ENCODE measurements around the gene GPR35. TPM values are rescaled to one million over a fixed set of nuclear protein-coding genes. Genes with fewer than 3 reads are reported as not detected.

GPR35 gene
- total RNA-seq, 1 experiment from 2014 or later, result 4.2 TPM

GRCh38 chr2:240636563-240637115 lies 11.4 kb downstream of the GPR35 start:
- ChIA-PET POLR2A (no interaction called here), RAD21 (ENCODE audit: low non-redundant PET in 1 of 2, low total read pairs in 2 of 2, uncharacterized antibody in 2 of 2, unreplicated experiment in 2 of 2) (no interaction called here), CTCF (no interaction called here)
- H3K27ac ChIP-seq (ENCODE audit: low read depth, low read length), result no peak overlapping the region
- BruUV-seq (replicated peaks), result no TSS peak
- H3K9me3 ChIP-seq (ENCODE audit: control insufficient read depth in 1 of 2, insufficient read depth in 1 of 2, low read depth in 1 of 2, low read length in 2 of 2), result peaks cover 5 to 6% of the 10 kb centered on the region in 2 experiments; a peak in 2 of 4 replicates
- no peaks in the 10 kb centered on the region for H3K4me1 ChIP-seq (ENCODE audit: control insufficient read depth in 1 of 2, insufficient read depth in 2 of 2, low read length in 2 of 2)
- no peaks in the 10 kb centered on the region for H3K79me2 ChIP-seq (ENCODE audit: insufficient read depth, low read length)
- no peaks in the 10 kb centered on the region for H3K9me2 ChIP-seq (ENCODE audit: insufficient read depth)
- no peaks in the 10 kb centered on the region for H3K36me3 ChIP-seq (ENCODE audit: control insufficient read depth in 1 of 2, insufficient read depth in 2 of 2, low read length in 2 of 2)
- TF ChIP-seq EZH2 (IDR thresholded peaks at IDR 0.05) (no peak), CEBPB (IDR thresholded peaks at IDR 0.05; ENCODE audit: low read depth) (no peak), CBX3 (IDR thresholded peaks at IDR 0.05; ENCODE audit: low read depth) (no peak), ELF1 (IDR thresholded peaks at IDR 0.05; ENCODE audit: borderline replicate concordance, low read depth) (no peak)
- no peak overlapping the region for H3K9ac ChIP-seq (ENCODE audit: low read length)
- ATAC-seq (no peak), DNase-seq (ENCODE audit: low read depth, low spot score) (no peak)
- H3K27me3 ChIP-seq (ENCODE audit: insufficient read depth, low read length), result peaks cover 10% of the 10 kb centered on the region; the same call in 1 of the 2 replicates
- intact Hi-C loops (cut with micrococcal nuclease), result no loop called here
- H2AFZ ChIP-seq (ENCODE audit: low read depth, low read length, poor library complexity, severe bottlenecking), result no peak overlapping the region
- no peak overlapping the region for H3K4me3 ChIP-seq (replicated peaks in 1 of 2; ENCODE audit: low read depth in 1 of 2, low read length in 2 of 2)
- no peak overlapping the region for H3K4me2 ChIP-seq (ENCODE audit: low read length)
- no peaks in the 10 kb centered on the region for H4K20me1 ChIP-seq (ENCODE audit: insufficient read depth)

- Histone ChIP-seq H3K27me3 (ENCODE audit: insufficient read depth, low read length) (peaks cover 10% of the 10 kb centered on the region; the same call in 1 of the 2 replicates), H2AFZ (ENCODE audit: low read depth, low read length, poor library complexity, severe bottlenecking) (no peak overlapping the region), H3K4me1 (ENCODE audit: control insufficient read depth in 1 of 2, insufficient read depth in 2 of 2, low read length in 2 of 2) (no peaks in the 10 kb centered on the region), H3K4me2 (ENCODE audit: low read length) (no peak overlapping the region), H3K9me2 (ENCODE audit: insufficient read depth) (no peaks in the 10 kb centered on the region), H3K9ac (ENCODE audit: low read length) (no peak overlapping the region), H3K9me3 (ENCODE audit: control insufficient read depth in 1 of 2, insufficient read depth in 1 of 2, low read depth in 1 of 2, low read length in 2 of 2) (peaks cover 5 to 6% of the 10 kb centered on the region in 2 experiments; a peak in 2 of 4 replicates), H3K79me2 (ENCODE audit: insufficient read depth, low read length) (no peaks in the 10 kb centered on the region), H3K4me3 (replicated peaks in 1 of 2; ENCODE audit: low read depth in 1 of 2, low read length in 2 of 2) (no peak overlapping the region), H3K27ac (ENCODE audit: low read depth, low read length) (no peak overlapping the region), H3K36me3 (ENCODE audit: control insufficient read depth in 1 of 2, insufficient read depth in 2 of 2, low read length in 2 of 2) (no peaks in the 10 kb centered on the region), H4K20me1 (ENCODE audit: insufficient read depth) (no peaks in the 10 kb centered on the region)
- TF ChIP-seq SRF (IDR thresholded peaks at IDR 0.05; ENCODE audit: low read depth) (no peak), JUND (IDR thresholded peaks at IDR 0.05) (no peak), EGR1 (IDR thresholded peaks at IDR 0.05; ENCODE audit: low read depth) (no peak), SIN3A (IDR thresholded peaks at IDR 0.05; ENCODE audit: low read depth) (no peak), POLR2AphosphoS5 (IDR thresholded peaks at IDR 0.05; ENCODE audit: low read depth, low read length) (no peak), ELF1 (IDR thresholded peaks at IDR 0.05; ENCODE audit: borderline replicate concordance, low read depth) (no peak), REST (IDR thresholded peaks at IDR 0.05; ENCODE audit: low read depth) (no peak), SP1 (IDR thresholded peaks at IDR 0.05; ENCODE audit: low read depth) (no peak), CBX3 (IDR thresholded peaks at IDR 0.05; ENCODE audit: low read depth) (no peak)
- TF ChIP-seq, protein P1, sequence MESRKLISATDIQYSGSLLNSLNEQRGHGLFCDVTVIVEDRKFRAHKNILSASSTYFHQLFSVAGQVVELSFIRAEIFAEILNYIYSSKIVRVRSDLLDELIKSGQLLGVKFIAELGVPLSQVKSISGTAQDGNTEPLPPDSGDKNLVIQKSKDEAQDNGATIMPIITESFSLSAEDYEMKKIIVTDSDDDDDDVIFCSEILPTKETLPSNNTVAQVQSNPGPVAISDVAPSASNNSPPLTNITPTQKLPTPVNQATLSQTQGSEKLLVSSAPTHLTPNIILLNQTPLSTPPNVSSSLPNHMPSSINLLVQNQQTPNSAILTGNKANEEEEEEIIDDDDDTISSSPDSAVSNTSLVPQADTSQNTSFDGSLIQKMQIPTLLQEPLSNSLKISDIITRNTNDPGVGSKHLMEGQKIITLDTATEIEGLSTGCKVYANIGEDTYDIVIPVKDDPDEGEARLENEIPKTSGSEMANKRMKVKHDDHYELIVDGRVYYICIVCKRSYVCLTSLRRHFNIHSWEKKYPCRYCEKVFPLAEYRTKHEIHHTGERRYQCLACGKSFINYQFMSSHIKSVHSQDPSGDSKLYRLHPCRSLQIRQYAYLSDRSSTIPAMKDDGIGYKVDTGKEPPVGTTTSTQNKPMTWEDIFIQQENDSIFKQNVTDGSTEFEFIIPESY (IDR thresholded peaks at IDR 0.05; ENCODE audit: extremely low read depth, insufficient replicate concordance, low read length), result no peak
- ChIA-PET RAD21 (ENCODE audit: low non-redundant PET in 1 of 2, low total read pairs in 2 of 2, uncharacterized antibody in 2 of 2, unreplicated experiment in 2 of 2) (no interaction called here), POLR2A (no interaction called here), CTCF (no interaction called here)
- BruUV-seq (replicated peaks), result no TSS peak
- no peak for DNase-seq (ENCODE audit: low read depth, low spot score)
- no peak for ATAC-seq
- intact Hi-C loops (cut with micrococcal nuclease), result no loop called here
These were observed 12.0 kb downstream of the GPR35 start for GRCh38 chr2:240637116-240637900.

Measured in HCT116 (cell line).